HepG2 (cell line): ENCODE measurements around the gene FAR1. TPM values are rescaled to one million over a fixed set of nuclear protein-coding genes. Genes with fewer than 3 reads are reported as not detected.

Source experiments
- ATAC-seq: fragments of 200-7000 bp; cut with Tn5 transposase; 3 replicates; pipeline ENCODE4 v1.9.1; 2020; ENCODE audit warnings: mild to moderate bottlenecking, moderate library complexity
- BruUV-seq: library from RNA; stranded (reverse); fragments of 400-500 nt; replicated peaks from 2 replicates; lab custom pipeline; 2021; lab: Mats Ljungman, UMichigan
- CTCF ChIA-PET: fragments of 300-600 bp; formaldehyde crosslinking; extraction: SDS; loops from one replicate; lab custom pipeline; 2021; ENCODE audit warnings: low total read pairs, inconsistent platforms, low intra/inter-chr PET ratio; lab: Yijun Ruan, JAX
- POLR2A ChIA-PET: fragments of 350-600 bp; sonication (Branson Sonifier 250); formaldehyde crosslinking; loops from one replicate; lab custom pipeline; 2020; ENCODE audit warnings: antibody characterized with exemption, inconsistent platforms; lab: Yijun Ruan, JAX
- DNase-seq: peaks from one replicate; pipeline ENCODE4 v3.0.0-alpha.2; 2015; ENCODE audit warnings: low spot score
- FAIRE-seq: peaks from 3 replicates; lab custom pipeline; 2011; peaks lifted over from hg19 to GRCh38; lab: Jason Lieb, UNC
- H2AFZ ChIP-seq: one replicate; pipeline ENCODE4 v1.6.1; 2011; ENCODE audit warnings: low read length, inconsistent platforms
- H3K27ac ChIP-seq: fragments of 300-600 bp; 3 replicates; pipeline ENCODE4 v1.8.0; 2011; ENCODE audit warnings: mixed run types, mild to moderate bottlenecking, mixed read lengths, low read length, inconsistent platforms; ENCODE audit not compliant: insufficient read depth; ENCODE audit errors: extremely low read length
- H3K27me3 ChIP-seq, 2 experiments: fragments of 200-600 bp in 1 of 2; 2 replicates in 1 of 2; 3 replicates in 1 of 2; pipeline versions ENCODE4 v1.6.0 to v1.8.0; 2011; ENCODE audit warnings: low read length in 2 of 2, mild to moderate bottlenecking in 2 of 2, moderate library complexity in 2 of 2, inconsistent platforms in 1 of 2; ENCODE audit not compliant: insufficient read depth in 2 of 2, control insufficient read depth in 1 of 2
- H3K36me3 ChIP-seq, 2 experiments: fragments of 200-600 bp in 1 of 2; replicated peaks in 1 of 2; 2 replicates in 1 of 2; 3 replicates in 1 of 2; pipeline versions ENCODE4 v1.5.1 to v1.8.0; 2011; ENCODE audit warnings: low read length in 2 of 2, inconsistent platforms in 1 of 2; ENCODE audit not compliant: insufficient read depth in 2 of 2, control insufficient read depth in 1 of 2
- H3K4me1 ChIP-seq: 2 replicates; pipeline ENCODE4 v1.5.1; 2012; ENCODE audit warnings: low read length, inconsistent platforms; ENCODE audit not compliant: insufficient read depth
- H3K4me2 ChIP-seq: 2 replicates; pipeline ENCODE4 v1.6.0; 2011; ENCODE audit warnings: low read depth, low read length, inconsistent platforms
- H3K4me3 ChIP-seq, 3 experiments: fragments of 200-600 bp in 1 of 3; sonication (generic), shearing (Covaris generic) in 1 of 3; replicated peaks in 1 of 3; 2 replicates each; pipeline ENCODE4 v1.5.1; 2011 to 2016; ENCODE audit warnings: low read length in 3 of 3, inconsistent platforms in 2 of 3, low read depth in 2 of 3, mild to moderate bottlenecking in 2 of 3, control low read depth in 1 of 3, mixed read lengths in 1 of 3; ENCODE audit not compliant: insufficient read depth in 1 of 3
- H3K79me2 ChIP-seq: one replicate; pipeline ENCODE4 v1.6.1; 2011; ENCODE audit warnings: low read length, inconsistent platforms; ENCODE audit not compliant: insufficient read depth
- H3K9ac ChIP-seq: 2 replicates; pipeline ENCODE4 v1.6.0; 2011; ENCODE audit warnings: mild to moderate bottlenecking, low read depth, low read length, inconsistent platforms; ENCODE audit not compliant: insufficient read depth
- H3K9me3 ChIP-seq: 2 replicates; pipeline ENCODE4 v1.5.1; 2012; ENCODE audit warnings: mild to moderate bottlenecking, low read length
- H4K20me1 ChIP-seq: 2 replicates; pipeline ENCODE4 v1.6.0; 2011; ENCODE audit warnings: inconsistent platforms, mild to moderate bottlenecking, low read length, moderate library complexity; ENCODE audit not compliant: insufficient read depth
- ARNT2 ChIP-seq: sonication (generic); formaldehyde crosslinking; IDR thresholded peaks from 2 replicates; pipeline ENCODE4 v1.8.0; 2022; ENCODE audit warnings: mild to moderate bottlenecking, low read depth, missing genetic modification reagents, moderate library complexity
- ARNTL ChIP-seq: sonication (generic); formaldehyde crosslinking; IDR thresholded peaks from 2 replicates; pipeline ENCODE4 v1.4.0; 2020; ENCODE audit warnings: mild to moderate bottlenecking, missing genetic modification reagents
- FOXA3 ChIP-seq: IDR thresholded peaks from 2 replicates; pipeline ENCODE4 v1.6.1; 2016; ENCODE audit warnings: missing genetic modification reagents, missing compliant biosample characterization
- IRF1 ChIP-seq: sonication (generic); formaldehyde crosslinking; IDR thresholded peaks from 2 replicates; pipeline ENCODE4 v1.4.0; 2020; ENCODE audit warnings: low read depth, mild to moderate bottlenecking, missing genetic modification reagents
- IRX3 ChIP-seq: sonication (generic); formaldehyde crosslinking; IDR thresholded peaks from 2 replicates; pipeline ENCODE4 v1.8.1; 2023; ENCODE audit warnings: mild to moderate bottlenecking, low read depth, missing genetic modification reagents, borderline replicate concordance
- NPAS2 ChIP-seq: sonication (generic); formaldehyde crosslinking; IDR thresholded peaks from 2 replicates; pipeline ENCODE4 v1.8.0; 2022; ENCODE audit warnings: mild to moderate bottlenecking, missing genetic modification reagents, borderline replicate concordance
- NR2F6 ChIP-seq, 2 experiments: IDR thresholded peaks; 2 replicates each; pipeline ENCODE4 v1.6.1; 2016; ENCODE audit warnings: antibody characterized with exemption in 1 of 2, mild to moderate bottlenecking in 1 of 2
- PAWR ChIP-seq: sonication (generic); formaldehyde crosslinking; IDR thresholded peaks from 2 replicates; pipeline ENCODE4 v1.4.0; 2020; ENCODE audit warnings: missing genetic modification reagents, mild to moderate bottlenecking, borderline replicate concordance
- PHF20 ChIP-seq: sonication (generic); formaldehyde crosslinking; IDR thresholded peaks from 2 replicates; pipeline ENCODE4 v1.5.0; 2020; ENCODE audit warnings: mild to moderate bottlenecking, missing genetic modification reagents
- XBP1 ChIP-seq: sonication (generic); formaldehyde crosslinking; IDR thresholded peaks from 2 replicates; pipeline ENCODE4 v1.5.0; 2020; ENCODE audit warnings: missing genetic modification reagents
- ZFP41 ChIP-seq: sonication (generic); formaldehyde crosslinking; IDR thresholded peaks from 2 replicates; pipeline ENCODE4 v1.4.0; 2020; ENCODE audit warnings: mild to moderate bottlenecking, missing genetic modification reagents, borderline replicate concordance
- ZNF143 ChIP-seq: sonication (generic); formaldehyde crosslinking; IDR thresholded peaks from 2 replicates; pipeline ENCODE4 v1.4.0; 2020; ENCODE audit warnings: missing genetic modification reagents
- ZNF556 ChIP-seq: sonication (generic); formaldehyde crosslinking; IDR thresholded peaks from 2 replicates; pipeline ENCODE4 v1.4.0; 2020; ENCODE audit warnings: mild to moderate bottlenecking, missing genetic modification reagents, borderline replicate concordance
- WGBS: methylation state at CpG from one replicate; pipeline ENCODE4 v1.1.6; 2017; ENCODE audit warnings: low lambda C conversion rate; 5-methylcytosine and 5-hydroxymethylcytosine counted together
- in situ Hi-C: cut with HindIII; loops from 2 replicates; pipeline ENCODE4 v1.10.0; 2017; ENCODE audit warnings: low pct_unique_long_range_greater_than_20kb; ENCODE audit not compliant: extremely low pct_ligation_motif_present
- intact Hi-C: fragments of 100-400 bp; cut with micrococcal nuclease; formaldehyde crosslinking; loops from one replicate; pipeline ENCODE4 v1.10.0; 2022; ENCODE audit not compliant: unreplicated experiment
- polyA plus RNA-seq, 8 experiments: library from polyadenylated mRNA; depleted of rRNA in 3 of 8; stranded (reverse) in 7 of 8; unstranded in 1 of 8; fragments of >200 nt; fragmentation: Illumina TruSeq in 4 of 8; extraction: Trizol in 4 of 8; gene quantifications; 2 replicates each; pipeline versions ENCODE4 v1.2.1 to v1.2.3, GENCODE V29; 2011 to 2016; ENCODE audit warnings: low read depth in 4 of 8, missing spikeins in 1 of 8, mixed read lengths in 1 of 8; ENCODE audit not compliant: insufficient read depth in 1 of 8
- total RNA-seq, 5 experiments: library from RNA; depleted of rRNA; stranded (reverse); fragments of >200 nt; fragmentation: Illumina TruSeq; extraction: Trizol; gene quantifications; 2 replicates each; pipeline ENCODE4 v1.2.3, GENCODE V29; 2016; ENCODE audit warnings: low read depth in 1 of 5
- TF ChIP-seq, protein P1 (sequence below): sonication (generic); formaldehyde crosslinking; IDR thresholded peaks from 2 replicates; pipeline ENCODE4 v1.5.1; 2020; ENCODE audit warnings: mild to moderate bottlenecking, moderate library complexity, missing genetic modification reagents
- TF ChIP-seq, protein P2 (sequence below): fragments of 450-650 bp; IDR thresholded peaks from 2 replicates; pipeline ENCODE4 v1.6.1; 2016

The FAR1 gene
- total and polyA plus RNA-seq, 2 of the 13 experiments (the other 11 are each of a cell fraction or from before 2014, with no cell fraction given): 0.40 to 0.95 TPM

- TF ChIP-seq NPAS2 (no peak), XBP1 (no peak), ZNF143 (CRISPR knock-in tag) (no peak), ARNTL (no peak), PAWR (CRISPR knock-in tag) (no peak), FOXA3 (CRISPR knock-in tag) (no peak), ZFP41 (CRISPR knock-in tag) (no peak), NR2F6 (IDR thresholded peaks at IDR 0.05) (no peak), NR2F6 (CRISPR knock-in tag; IDR thresholded peaks at IDR 0.05) (no peak), IRX3 (no peak)
- TF ChIP-seq, protein P1, sequence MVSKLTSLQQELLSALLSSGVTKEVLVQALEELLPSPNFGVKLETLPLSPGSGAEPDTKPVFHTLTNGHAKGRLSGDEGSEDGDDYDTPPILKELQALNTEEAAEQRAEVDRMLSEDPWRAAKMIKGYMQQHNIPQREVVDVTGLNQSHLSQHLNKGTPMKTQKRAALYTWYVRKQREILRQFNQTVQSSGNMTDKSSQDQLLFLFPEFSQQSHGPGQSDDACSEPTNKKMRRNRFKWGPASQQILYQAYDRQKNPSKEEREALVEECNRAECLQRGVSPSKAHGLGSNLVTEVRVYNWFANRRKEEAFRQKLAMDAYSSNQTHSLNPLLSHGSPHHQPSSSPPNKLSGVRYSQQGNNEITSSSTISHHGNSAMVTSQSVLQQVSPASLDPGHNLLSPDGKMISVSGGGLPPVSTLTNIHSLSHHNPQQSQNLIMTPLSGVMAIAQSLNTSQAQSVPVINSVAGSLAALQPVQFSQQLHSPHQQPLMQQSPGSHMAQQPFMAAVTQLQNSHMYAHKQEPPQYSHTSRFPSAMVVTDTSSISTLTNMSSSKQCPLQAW: no peak
Measured at GRCh38 chr11:13668102-13668956, at the start of gene FAR1 (continued).

DNA sequence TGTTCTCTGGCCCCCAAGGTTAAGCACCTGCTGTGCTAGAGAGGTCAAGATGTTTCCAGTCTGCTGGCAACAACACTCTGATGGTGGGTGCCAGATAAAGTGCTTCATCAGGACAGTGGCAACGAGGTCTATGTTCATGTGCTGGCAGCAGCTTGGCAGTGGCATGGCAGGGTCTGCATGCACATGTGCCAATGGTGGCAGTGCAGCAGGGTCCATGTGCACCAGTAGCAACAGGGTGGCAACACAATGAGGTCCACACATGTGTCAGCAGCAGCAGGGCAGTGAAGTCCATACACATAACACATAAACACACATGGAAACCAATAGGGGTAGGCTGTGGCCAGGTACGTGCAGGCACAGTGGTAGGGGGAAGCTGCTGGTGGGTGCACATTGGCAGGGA, 48.4 kb upstream of the FAR1 start:
- no TSS peak for BruUV-seq
- no peak for FAIRE-seq
- TF ChIP-seq ARNT2 (CRISPR knock-in tag) (no peak), PHF20 (CRISPR knock-in tag) (no peak), IRF1 (CRISPR knock-in tag) (no peak), ZNF556 (CRISPR knock-in tag) (no peak)
- TF ChIP-seq, protein P2, sequence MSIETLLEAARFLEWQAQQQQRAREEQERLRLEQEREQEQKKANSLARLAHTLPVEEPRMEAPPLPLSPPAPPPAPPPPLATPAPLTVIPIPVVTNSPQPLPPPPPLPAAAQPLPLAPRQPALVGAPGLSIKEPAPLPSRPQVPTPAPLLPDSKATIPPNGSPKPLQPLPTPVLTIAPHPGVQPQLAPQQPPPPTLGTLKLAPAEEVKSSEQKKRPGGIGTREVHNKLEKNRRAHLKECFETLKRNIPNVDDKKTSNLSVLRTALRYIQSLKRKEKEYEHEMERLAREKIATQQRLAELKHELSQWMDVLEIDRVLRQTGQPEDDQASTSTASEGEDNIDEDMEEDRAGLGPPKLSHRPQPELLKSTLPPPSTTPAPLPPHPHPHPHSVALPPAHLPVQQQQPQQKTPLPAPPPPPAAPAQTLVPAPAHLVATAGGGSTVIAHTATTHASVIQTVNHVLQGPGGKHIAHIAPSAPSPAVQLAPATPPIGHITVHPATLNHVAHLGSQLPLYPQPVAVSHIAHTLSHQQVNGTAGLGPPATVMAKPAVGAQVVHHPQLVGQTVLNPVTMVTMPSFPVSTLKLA: peak; percentile 92
- TF ChIP-seq, all 625 proteins: peak for 1

More for the DNA sequence above, 48.4 kb upstream of the FAR1 start:
- no peaks in the 10 kb centered on the region for H4K20me1 ChIP-seq
- H3K4me3 ChIP-seq: no peak overlapping the region
- no peaks in the 10 kb centered on the region for H3K4me1 ChIP-seq
- in situ Hi-C loops (no loop called here), intact Hi-C loops (no loop called here)
- 0% methylated on average over 1 of the region's 2 CpGs for WGBS
- DNase-seq (no peak), ATAC-seq (no peak)
- H3K27me3 ChIP-seq: no peaks in the 10 kb centered on the region
- no peak overlapping the region for H2AFZ ChIP-seq
- H3K79me2 ChIP-seq: no peaks in the 10 kb centered on the region
- H3K9me3 ChIP-seq: peaks cover 3% of the 10 kb centered on the region; the same call in 1 of the 2 replicates
- no peak overlapping the region for H3K9ac ChIP-seq
- H3K4me2 ChIP-seq: no peak overlapping the region
- ChIA-PET CTCF (no interaction called here), POLR2A (no interaction called here)
- H3K27ac ChIP-seq: no peak overlapping the region
- no peaks in the 10 kb centered on the region for H3K36me3 ChIP-seq
